ENCODE results near the gene LTBR.
A peak's percentile ranks its signal among the peaks of the same experiment; 100 is the strongest.
"Not testable (repeated sequence)": the region's sequence is repeated elsewhere in the genome, so short reads cannot be mapped to it uniquely, and the experiment has no call there.

The LTBR gene

GRCh38 chr12:6383572-6384498 lies at the start of gene LTBR:
Gene LTBR (plus strand): TSS chr12:6384162. CDS start chr12:6384359, 197 bp downstream.
- no peaks in the 10 kb centered on the region for H3K9me3 Mint-ChIP-seq
- H3K4me1 Mint-ChIP-seq = peaks cover 6% of the 10 kb centered on the region
- H3K27ac Mint-ChIP-seq = no peak within 1 kb of the TSS
- H3K27me3 Mint-ChIP-seq = peaks cover 20% of the 10 kb centered on the region
- H3K36me3 Mint-ChIP-seq (ENCODE audit: low read depth) = no peaks in the 10 kb centered on the region
- ATAC-seq (peak; percentile 27), DNase-seq (peak; percentile 38)
- H3K4me3 Mint-ChIP-seq = peak within 1 kb of the TSS; percentile 30

DNA sequence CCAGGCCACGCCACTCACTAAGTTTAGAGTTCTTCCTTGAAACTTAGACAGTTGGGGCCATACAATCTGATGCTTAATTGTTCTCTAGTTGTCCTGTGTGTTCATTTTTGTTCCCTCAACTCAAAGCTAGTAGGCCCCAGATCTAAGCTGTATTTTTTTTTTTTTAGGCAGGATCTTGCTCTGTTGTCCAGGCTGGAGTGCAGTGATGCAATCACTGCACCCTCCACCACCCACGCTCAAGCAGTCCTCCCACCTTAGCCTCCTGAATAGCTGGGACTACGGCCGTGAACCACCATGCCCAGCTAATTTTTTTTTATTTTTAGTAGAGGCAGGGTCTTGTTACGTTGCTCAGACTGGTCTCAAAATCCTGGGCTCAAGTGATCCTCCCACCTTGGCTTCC lies 49.6 kb upstream of the LTBR start:
- ATAC-seq (no peak), DNase-seq (no peak)
- no peaks in the 10 kb centered on the region for H3K27me3 Mint-ChIP-seq
- no peaks in the 10 kb centered on the region for H3K9me3 Mint-ChIP-seq
- H3K4me1 Mint-ChIP-seq = peaks cover 16% of the 10 kb centered on the region
- peak overlapping the region; percentile 82 for H3K27ac Mint-ChIP-seq
- peaks cover 46% of the 10 kb centered on the region for H3K36me3 Mint-ChIP-seq (ENCODE audit: low read depth)
- no peak overlapping the region for H3K4me3 Mint-ChIP-seq

- DNase-seq (no peak), ATAC-seq (no peak)
- Mint-ChIP-seq H3K9me3 (no peaks in the 10 kb centered on the region), H3K27me3 (no peaks in the 10 kb centered on the region), H3K4me1 (peaks cover 12% of the 10 kb centered on the region), H3K36me3 (ENCODE audit: low read depth) (peaks cover 46% of the 10 kb centered on the region), H3K4me3 (no peak overlapping the region), H3K27ac (no peak overlapping the region)
Observed at GRCh38 chr12:6334940-6335450, 49.0 kb upstream of the LTBR start.

- H3K9me3 Mint-ChIP-seq = no peaks in the 10 kb centered on the region
- H3K27me3 Mint-ChIP-seq = no peaks in the 10 kb centered on the region
- H3K36me3 Mint-ChIP-seq (ENCODE audit: low read depth) = peaks cover 40% of the 10 kb centered on the region
- H3K27ac Mint-ChIP-seq = no peak overlapping the region
- DNase-seq (peak; percentile 87), ATAC-seq (peak; percentile 85)
- H3K4me3 Mint-ChIP-seq = no peak overlapping the region
- H3K4me1 Mint-ChIP-seq = peaks cover 8% of the 10 kb centered on the region
Observed at GRCh38 chr12:6335451-6336078, 48.4 kb upstream of the LTBR start.

GRCh38 chr12:6336079-6336888 lies 47.7 kb upstream of the LTBR start:
- Mint-ChIP-seq H3K36me3 (ENCODE audit: low read depth) (peaks cover 33% of the 10 kb centered on the region), H3K4me1 (peaks cover 3% of the 10 kb centered on the region), H3K9me3 (no peaks in the 10 kb centered on the region), H3K27me3 (no peaks in the 10 kb centered on the region), H3K4me3 (no peak overlapping the region), H3K27ac (no peak overlapping the region)
- ATAC-seq (peak; percentile 34), DNase-seq (peak; percentile 77)

DNA sequence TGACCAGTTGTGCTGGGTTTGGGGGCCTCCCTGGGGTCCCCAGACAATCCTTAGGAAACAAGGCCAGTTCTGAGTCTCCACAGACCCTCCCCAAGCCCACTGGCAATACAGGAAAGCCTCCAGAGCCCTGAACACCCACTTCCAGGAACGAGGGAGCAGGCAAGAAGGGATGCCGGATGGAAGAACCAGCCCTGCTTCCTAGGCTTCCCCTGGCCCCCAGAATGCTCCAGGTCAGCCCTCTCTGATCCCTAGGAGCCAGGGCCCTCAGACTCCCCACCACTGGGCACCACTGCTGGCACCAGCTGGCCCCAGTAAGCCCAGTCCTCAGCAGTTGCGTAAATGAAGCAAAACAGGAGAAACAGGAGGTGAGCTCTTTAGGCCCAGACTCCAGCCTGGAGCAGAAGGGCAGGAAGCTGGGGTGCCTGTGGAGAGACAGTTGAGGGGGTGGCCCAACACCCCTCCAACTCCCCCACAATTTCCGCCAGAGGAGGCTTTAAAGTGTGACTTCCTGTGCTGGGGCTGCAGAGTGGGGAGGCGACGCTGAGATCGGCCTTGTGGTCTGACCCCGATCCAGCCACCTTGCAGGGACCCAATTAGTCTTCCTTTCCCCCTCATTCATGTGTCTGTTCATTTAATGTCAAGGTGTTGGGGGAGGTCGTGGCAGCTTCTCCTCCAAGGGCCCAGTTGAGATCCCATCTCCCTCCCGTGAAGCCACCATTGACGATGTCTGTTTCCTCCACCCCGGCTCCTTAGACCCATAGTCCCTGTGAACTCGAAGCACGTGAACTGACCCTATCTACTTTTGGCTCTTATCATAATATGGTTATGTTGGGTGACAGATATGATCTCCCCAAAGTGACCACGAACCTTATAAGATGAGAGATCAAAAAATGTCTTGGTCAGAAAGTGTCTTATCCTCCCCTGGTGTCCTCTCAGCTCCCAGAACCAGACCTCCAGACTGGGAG lies 46.8 kb upstream of the LTBR start:
- no peaks in the 10 kb centered on the region for H3K27me3 Mint-ChIP-seq
- H3K4me3 Mint-ChIP-seq = no peak overlapping the region
- H3K27ac Mint-ChIP-seq = no peak overlapping the region
- H3K4me1 Mint-ChIP-seq = peaks cover 4% of the 10 kb centered on the region
- no peaks in the 10 kb centered on the region for H3K9me3 Mint-ChIP-seq
- peaks cover 29% of the 10 kb centered on the region for H3K36me3 Mint-ChIP-seq (ENCODE audit: low read depth)
- ATAC-seq = no peak
- peak; percentile 59 for DNase-seq

GRCh38 chr12:6337958-6338433 lies 46.0 kb upstream of the LTBR start:
- Mint-ChIP-seq H3K36me3 (ENCODE audit: low read depth) (peaks cover 20% of the 10 kb centered on the region), H3K27me3 (no peaks in the 10 kb centered on the region), H3K9me3 (no peaks in the 10 kb centered on the region), H3K4me3 (no peak overlapping the region), H3K4me1 (peaks cover 13% of the 10 kb centered on the region), H3K27ac (no peak overlapping the region)
- no peak for ATAC-seq
- DNase-seq = no peak

DNA sequence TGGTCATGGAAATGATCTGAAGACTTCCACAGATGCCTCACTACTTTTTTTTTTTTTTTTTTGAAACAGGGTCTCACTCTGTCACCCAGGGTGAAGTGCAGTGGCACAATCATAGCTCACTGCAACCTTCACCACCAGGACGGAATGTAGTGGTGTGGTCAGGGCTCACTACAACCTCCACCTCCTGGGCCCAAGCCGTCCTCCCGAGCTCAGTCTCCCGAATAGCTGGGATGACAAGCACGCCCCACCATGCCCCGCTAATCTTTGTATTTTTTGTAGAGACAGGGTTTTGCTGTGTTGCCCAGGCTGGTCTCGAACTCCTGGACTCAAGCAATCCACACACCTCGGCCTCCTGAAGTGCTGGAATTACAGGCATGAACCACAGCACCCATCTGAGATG lies 45.4 kb upstream of the LTBR start:
- not testable (repeated sequence) for DNase-seq, H3K27ac Mint-ChIP-seq, H3K4me3 Mint-ChIP-seq, H3K9me3 Mint-ChIP-seq, ATAC-seq, H3K27me3 Mint-ChIP-seq
- peaks cover 16% of the 10 kb centered on the region for H3K36me3 Mint-ChIP-seq (ENCODE audit: low read depth)
- H3K4me1 Mint-ChIP-seq = peaks cover 18% of the 10 kb centered on the region

GRCh38 chr12:6338955-6339354 lies 45.0 kb upstream of the LTBR start:
- H3K9me3 Mint-ChIP-seq = no peaks in the 10 kb centered on the region
- no peak overlapping the region for H3K27ac Mint-ChIP-seq
- H3K4me3 Mint-ChIP-seq = no peak overlapping the region
- H3K27me3 Mint-ChIP-seq = no peaks in the 10 kb centered on the region
- peaks cover 12% of the 10 kb centered on the region for H3K36me3 Mint-ChIP-seq (ENCODE audit: low read depth)
- peaks cover 21% of the 10 kb centered on the region for H3K4me1 Mint-ChIP-seq
- ATAC-seq (no peak), DNase-seq (no peak)

- ATAC-seq = no peak
Observed at GRCh38 chr12:6340032-6340638, 43.8 kb upstream of the LTBR start.

GRCh38 chr12:6340745-6341416 lies 43.1 kb upstream of the LTBR start:
- no peak overlapping the region for H3K4me3 Mint-ChIP-seq
- ATAC-seq = no peak

More at GRCh38 chr12:6340032-6340638, 43.8 kb upstream of the LTBR start:
- Mint-ChIP-seq H3K27ac (no peak overlapping the region), H3K27me3 (no peaks in the 10 kb centered on the region), H3K4me1 (peaks cover 27% of the 10 kb centered on the region), H3K9me3 (no peaks in the 10 kb centered on the region), H3K36me3 (ENCODE audit: low read depth) (peaks cover 3% of the 10 kb centered on the region), H3K4me3 (no peak overlapping the region)
- DNase-seq = no peak

GRCh38 chr12:6341417-6342139 lies 42.4 kb upstream of the LTBR start, which contains the start of gene TNFRSF1A:
Gene TNFRSF1A (minus strand): TSS chr12:6342076. CDS start chr12:6341814, 262 bp downstream.
- Mint-ChIP-seq H3K36me3 (ENCODE audit: low read depth) (no peaks in the 10 kb centered on the region), H3K27ac (no peak within 1 kb of the TSS), H3K27me3 (no peaks in the 10 kb centered on the region), H3K4me1 (peaks cover 40% of the 10 kb centered on the region), H3K9me3 (no peaks in the 10 kb centered on the region), H3K4me3 (no peak within 1 kb of the TSS)
- DNase-seq = peak; percentile 57
- peak; percentile 35 for ATAC-seq

More at GRCh38 chr12:6340745-6341416, 43.1 kb upstream of the LTBR start:
- peaks cover 35% of the 10 kb centered on the region for H3K4me1 Mint-ChIP-seq
- no peaks in the 10 kb centered on the region for H3K36me3 Mint-ChIP-seq (ENCODE audit: low read depth)
- H3K27ac Mint-ChIP-seq = no peak overlapping the region
- no peaks in the 10 kb centered on the region for H3K27me3 Mint-ChIP-seq
- no peak for DNase-seq
- no peaks in the 10 kb centered on the region for H3K9me3 Mint-ChIP-seq
